HG02943 (cell line): ENCODE data around the gene TTBK2.

Experiments
- ATAC-seq: cut with Tn5 transposase; IDR thresholded peaks from one replicate; pipeline ENCODE4 v1.9.1; 2021; ENCODE audit warnings: mild to moderate bottlenecking, low read depth, moderate library complexity; ENCODE audit not compliant: unreplicated experiment

TTBK2 gene

DNA sequence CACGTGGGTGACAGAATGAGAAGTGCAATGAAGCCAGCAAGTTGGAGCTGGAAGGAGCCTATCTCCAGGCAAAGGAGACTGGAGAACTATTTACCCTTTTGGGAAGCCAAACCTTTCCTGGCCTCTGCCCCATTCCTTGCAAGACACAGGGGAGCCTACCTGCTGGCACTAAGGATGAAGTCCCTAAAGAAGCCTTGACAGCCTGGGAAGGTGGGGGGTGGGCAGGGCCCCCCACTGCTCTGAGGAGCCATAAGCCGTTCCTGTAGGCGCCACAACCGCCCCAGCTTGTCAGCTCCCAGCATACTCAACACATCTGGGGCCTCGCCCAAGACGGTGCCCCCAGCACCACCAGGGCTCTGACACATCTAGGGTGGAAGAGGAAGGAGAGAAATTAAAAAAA, 189.1 kb downstream of the TTBK2 start:
- ATAC-seq = no peak

DNA sequence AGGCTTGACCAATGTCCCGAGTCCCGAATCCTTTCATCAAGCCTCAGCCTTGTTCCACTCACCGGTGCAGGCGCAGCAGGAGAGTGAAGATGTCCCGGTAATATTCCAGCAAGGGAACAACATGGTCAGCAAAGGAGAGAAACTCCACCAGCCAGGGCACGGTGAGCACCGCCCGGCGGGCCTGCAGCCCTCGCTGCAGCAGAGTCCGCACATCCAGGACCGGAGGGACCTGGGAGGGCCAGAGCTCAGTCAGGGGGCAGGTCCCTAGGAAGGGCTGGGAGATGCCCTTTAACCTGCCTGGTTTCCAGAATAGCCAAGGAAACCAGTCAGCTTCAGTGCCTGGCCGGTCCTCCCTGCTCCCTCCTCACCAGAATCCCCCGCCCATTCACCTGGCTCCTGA, 190.0 kb downstream of the TTBK2 start:
- ATAC-seq = no peak

DNA sequence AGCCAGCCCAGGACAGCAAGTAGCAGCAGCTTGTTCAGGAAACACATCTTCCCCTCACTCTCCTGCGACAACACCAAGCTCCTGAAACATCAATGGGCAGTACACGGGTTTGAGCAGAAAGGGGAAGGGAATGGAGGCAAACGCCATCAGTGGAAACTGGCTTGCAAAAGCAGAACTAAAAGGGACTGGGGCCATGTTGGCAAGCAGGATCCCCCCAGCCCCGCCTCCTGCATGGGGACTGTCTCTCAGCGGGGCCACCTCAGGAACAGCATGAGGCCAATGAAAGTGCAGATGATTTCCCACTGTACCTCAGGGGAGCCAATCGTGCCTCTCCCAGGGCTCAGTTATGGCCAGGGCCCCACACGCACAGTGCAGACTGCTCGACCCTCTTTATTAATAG, 190.4 kb downstream of the TTBK2 start:
- ATAC-seq = no peak

DNA sequence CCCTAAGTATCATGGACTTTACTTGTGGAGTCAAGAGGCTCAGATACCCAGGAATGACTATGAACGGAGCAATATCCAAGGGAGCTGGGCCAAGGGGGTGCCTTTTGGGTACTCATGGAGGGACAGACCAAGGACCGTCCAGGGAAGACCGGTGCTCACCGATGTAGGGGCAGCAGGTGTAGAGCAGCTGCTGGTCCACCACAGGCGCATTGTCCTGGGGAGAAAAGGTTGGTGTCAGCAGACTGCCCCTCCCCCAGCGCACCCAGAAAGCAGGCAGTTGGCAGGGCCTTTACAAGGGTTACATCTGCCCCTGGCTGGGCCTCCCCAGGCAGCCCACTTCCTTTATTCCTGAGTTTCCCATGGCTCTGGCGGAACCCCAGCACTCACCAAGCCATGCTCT, 191.2 kb downstream of the TTBK2 start:
- ATAC-seq = no peak

- no peak for ATAC-seq
Measured at GRCh38 chr15:42728972-42729371, 191.6 kb downstream of the TTBK2 start.

- no peak for ATAC-seq
Measured at GRCh38 chr15:42728560-42728959, 192.0 kb downstream of the TTBK2 start.

GRCh38 chr15:42727750-42728381, 192.7 kb downstream of the TTBK2 start:
- no peak for ATAC-seq

DNA sequence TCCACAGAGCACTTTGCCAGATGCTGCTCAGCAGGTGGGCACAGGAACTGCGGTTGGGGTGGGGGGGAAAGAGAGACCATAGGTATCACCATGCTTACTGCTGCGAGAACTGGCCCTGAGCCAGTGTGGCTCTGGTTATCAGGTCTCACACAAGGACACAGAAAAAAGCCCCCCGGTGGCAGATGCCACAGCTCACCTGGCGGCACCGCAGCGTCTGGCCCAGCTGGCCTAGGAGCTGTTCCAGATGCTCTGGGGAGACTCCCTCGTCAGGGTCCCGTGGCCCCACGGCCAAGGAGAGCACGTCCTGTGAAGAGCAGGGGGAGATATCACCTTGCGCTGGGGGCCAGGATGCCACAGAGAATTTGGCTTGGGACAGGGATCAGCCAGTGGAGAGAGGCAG, 194.5 kb downstream of the TTBK2 start:
- no peak for ATAC-seq

DNA sequence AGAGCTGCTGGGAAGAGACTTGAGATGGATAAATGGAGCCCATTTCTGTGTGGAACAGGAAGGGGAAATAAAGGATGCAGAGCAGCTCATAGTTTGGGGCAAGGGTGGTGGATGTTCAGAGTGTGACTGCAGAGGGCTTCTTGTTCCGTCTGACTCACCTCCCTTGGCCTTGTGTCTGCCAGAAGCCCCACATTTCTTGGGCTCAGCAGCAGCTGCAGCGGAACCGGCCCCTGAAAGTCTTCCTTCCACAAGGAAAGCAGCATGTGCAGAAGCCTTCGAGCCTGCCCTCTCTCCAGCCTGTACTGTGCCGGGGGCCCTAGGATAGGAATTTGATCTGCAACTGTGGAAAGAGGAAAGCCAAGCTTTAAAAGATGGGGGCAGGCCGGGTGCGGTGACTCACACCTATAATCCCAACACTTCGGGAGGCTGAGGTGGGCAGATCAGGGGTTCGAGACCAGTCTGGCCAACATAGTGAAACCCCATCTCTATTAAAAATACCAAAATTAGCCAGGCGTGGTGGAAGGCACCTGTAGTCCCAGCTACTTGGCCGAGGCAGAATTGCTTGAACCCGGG, 195.2 kb downstream of the TTBK2 start:
- ATAC-seq = no peak

- ATAC-seq = no peak
Measured at GRCh38 chr15:42724276-42724675, 196.3 kb downstream of the TTBK2 start.

DNA sequence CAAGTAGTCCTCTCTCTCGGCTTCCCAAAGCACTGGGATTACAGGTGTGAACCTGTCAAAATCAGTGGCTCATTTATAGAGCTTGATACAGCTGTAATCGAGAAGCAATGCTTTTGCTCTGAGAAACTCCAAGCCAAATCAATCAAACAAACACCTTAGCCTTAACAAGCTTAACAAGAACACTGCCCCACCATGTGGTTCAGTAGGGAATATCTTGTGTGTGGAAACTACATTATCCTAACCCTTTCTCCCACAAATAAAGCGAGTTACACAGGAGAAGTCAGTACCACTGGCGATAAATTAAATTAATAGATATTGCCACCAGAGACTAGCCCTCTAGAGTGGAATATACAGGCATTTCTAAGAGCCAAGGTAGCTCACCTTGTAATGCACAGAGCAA, 197.5 kb downstream of the TTBK2 start:
- no peak for ATAC-seq

- ATAC-seq = no peak
Measured at GRCh38 chr15:42721916-42722315, 198.7 kb downstream of the TTBK2 start.

DNA sequence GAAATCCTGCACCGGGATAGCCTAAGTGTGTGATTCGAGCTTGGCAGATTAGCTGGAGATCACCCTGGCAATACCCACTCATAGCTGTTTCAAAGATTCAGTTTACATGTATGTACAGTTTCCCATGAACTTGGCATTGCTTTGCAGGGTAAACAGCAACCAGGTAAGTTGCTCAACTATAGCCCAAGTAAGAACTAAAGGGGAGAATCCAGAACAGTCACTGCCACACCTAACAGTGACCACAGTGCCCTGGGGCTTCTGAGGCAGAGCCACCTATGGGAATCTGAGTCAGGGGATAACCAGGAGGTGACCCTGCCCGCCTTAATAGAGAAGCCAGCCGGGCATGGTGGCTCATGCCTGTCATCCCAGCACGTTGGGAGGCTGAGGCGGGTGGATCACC, 199.6 kb downstream of the TTBK2 start:
- no peak for ATAC-seq

DNA sequence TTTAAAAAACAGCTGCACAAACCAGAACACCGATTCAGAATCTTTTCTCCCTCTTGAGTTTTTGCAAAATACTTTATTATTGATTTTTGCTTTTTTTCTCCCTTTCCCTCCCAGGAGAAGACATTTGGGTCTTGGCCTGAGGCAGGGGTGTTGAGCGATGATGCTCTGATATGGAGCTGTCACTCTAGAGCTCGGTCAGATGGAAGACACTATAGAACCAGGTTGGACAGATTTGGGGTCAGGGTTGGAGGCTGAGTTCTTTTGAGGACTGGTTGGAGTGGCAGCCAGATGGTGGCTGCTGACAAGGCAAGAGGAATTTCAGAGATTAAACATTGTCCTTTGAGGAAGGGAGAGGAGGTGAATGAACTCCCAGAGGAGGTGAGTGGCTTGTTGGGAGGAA, 200.5 kb downstream of the TTBK2 start:
- no peak for ATAC-seq

GRCh38 chr15:42719043-42719442, 201.5 kb downstream of the TTBK2 start:
- ATAC-seq = no peak

- no peak for ATAC-seq
Measured at GRCh38 chr15:42716626-42717025, 204.0 kb downstream of the TTBK2 start.

- no peak for ATAC-seq
Measured at GRCh38 chr15:42716125-42716524, 204.5 kb downstream of the TTBK2 start.

GRCh38 chr15:42712584-42712983, 208.0 kb downstream of the TTBK2 start:
- no peak for ATAC-seq

GRCh38 chr15:42711746-42712145, 208.8 kb downstream of the TTBK2 start:
- ATAC-seq = no peak

DNA sequence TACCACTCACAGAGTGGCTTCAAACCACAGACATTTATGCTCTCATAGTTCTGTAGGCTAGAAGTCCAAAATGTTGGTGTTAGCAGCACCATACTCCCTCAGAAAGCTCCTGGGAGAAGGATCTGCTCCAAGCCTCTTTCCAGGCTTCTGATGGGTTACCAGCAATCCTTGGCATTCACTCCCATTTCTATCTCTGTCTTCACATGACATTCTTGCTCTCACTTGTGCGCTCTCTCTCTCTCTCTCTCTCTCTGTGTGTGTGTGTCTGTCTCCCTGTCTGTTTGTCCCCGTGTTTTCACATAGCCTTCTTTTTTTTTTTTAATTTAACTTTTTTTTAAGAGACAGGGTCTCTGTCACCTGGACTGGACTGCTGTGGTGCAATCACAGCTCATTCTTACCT, 209.9 kb downstream of the TTBK2 start:
- no peak for ATAC-seq

DNA sequence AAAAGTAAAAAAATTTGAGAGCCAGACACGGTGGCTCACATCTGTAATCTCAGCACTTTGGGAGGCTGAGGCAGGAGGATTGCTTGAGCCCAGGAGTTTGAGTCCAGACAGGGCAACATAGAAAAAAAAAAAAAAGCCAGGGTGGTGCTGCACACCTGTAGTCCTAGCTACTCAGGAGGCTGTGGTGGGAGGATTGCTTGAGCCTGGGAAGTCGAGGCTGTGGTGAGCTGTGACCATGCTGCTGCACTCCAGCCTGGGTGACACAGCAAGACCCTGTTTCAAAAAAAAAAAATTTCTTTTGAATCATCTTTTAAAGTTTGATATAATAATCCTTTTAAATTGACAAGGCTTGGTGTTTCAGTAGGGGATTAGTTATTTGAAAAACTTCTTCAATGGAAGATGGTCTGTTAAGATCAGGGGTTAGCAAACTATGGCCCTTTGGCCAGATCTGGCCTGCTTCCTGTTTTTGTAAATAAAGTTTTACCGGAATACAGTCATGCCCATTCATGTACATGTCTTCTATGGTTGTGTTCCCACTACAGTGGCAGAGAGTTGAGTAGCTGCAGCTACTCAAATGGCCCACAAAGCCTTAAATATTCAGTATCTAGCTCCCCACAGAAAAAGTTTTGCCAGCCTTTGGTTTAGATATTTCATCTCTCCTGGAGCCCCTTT, 212.6 kb downstream of the TTBK2 start:
- ATAC-seq = no peak

GRCh38 chr15:42707068-42707467, 213.5 kb downstream of the TTBK2 start:
- ATAC-seq = no peak
